KMS-11 (cell line): ENCODE results near the gene AFG3L2.

ENCODE experiments used
- H2AFZ ChIP-seq: fragments of 200-600 bp; sonication (generic); 2 replicates; pipeline ENCODE4 v1.6.1; 2016; ENCODE audit warnings: antibody characterized with exemption, mixed run types, low read depth
- H3K27ac ChIP-seq: fragments of 200-600 bp; sonication (generic); 2 replicates; pipeline ENCODE4 v1.6.1; 2016; ENCODE audit warnings: mild to moderate bottlenecking, mixed run types
- H3K27me3 ChIP-seq: fragments of 200-600 bp; sonication (generic); 2 replicates; pipeline ENCODE4 v1.6.1; 2017; ENCODE audit warnings: mild to moderate bottlenecking, low read depth, mixed run types, moderate library complexity; ENCODE audit not compliant: insufficient read depth
- H3K36me3 ChIP-seq: fragments of 200-600 bp; sonication (generic); 2 replicates; pipeline ENCODE4 v1.6.1; 2017; ENCODE audit warnings: mild to moderate bottlenecking, mixed run types; ENCODE audit not compliant: insufficient read depth
- H3K4me1 ChIP-seq: fragments of 200-600 bp; sonication (generic); 2 replicates; pipeline ENCODE4 v1.6.1; 2016; ENCODE audit warnings: mild to moderate bottlenecking, low read depth, mixed run types; ENCODE audit not compliant: poor library complexity, severe bottlenecking
- H3K4me2 ChIP-seq: fragments of 200-600 bp; sonication (generic); 2 replicates; pipeline ENCODE4 v1.7.0; 2016; ENCODE audit warnings: mild to moderate bottlenecking, mixed run types
- H3K4me3 ChIP-seq: fragments of 200-600 bp; sonication (generic); IDR thresholded peaks from 2 replicates; pipeline ENCODE4 v1.6.1; 2017; ENCODE audit warnings: low read depth, low read length, mixed read lengths; ENCODE audit not compliant: insufficient read depth
- H3K79me2 ChIP-seq: fragments of 200-600 bp; sonication (generic); 2 replicates; pipeline ENCODE4 v1.6.1; 2016; ENCODE audit warnings: low read depth, mixed run types; ENCODE audit not compliant: insufficient read depth
- H3K9ac ChIP-seq: fragments of 200-600 bp; sonication (generic); 2 replicates; pipeline ENCODE4 v1.6.1; 2016; ENCODE audit warnings: mild to moderate bottlenecking, mixed run types
- H4K20me1 ChIP-seq: fragments of 200-600 bp; sonication (generic); 2 replicates; pipeline ENCODE4 v1.6.1; 2016; ENCODE audit warnings: mild to moderate bottlenecking, mixed run types; ENCODE audit not compliant: insufficient read depth
- TF ChIP-seq, protein P1 (sequence below): fragments of 200-600 bp; sonication (generic); conservative IDR thresholded peaks from 2 replicates; pipeline ENCODE4 v1.6.1; 2017; ENCODE audit warnings: low read depth, mild to moderate bottlenecking, antibody characterized with exemption, low read length, moderate library complexity, mixed read lengths

AFG3L2 gene

DNA sequence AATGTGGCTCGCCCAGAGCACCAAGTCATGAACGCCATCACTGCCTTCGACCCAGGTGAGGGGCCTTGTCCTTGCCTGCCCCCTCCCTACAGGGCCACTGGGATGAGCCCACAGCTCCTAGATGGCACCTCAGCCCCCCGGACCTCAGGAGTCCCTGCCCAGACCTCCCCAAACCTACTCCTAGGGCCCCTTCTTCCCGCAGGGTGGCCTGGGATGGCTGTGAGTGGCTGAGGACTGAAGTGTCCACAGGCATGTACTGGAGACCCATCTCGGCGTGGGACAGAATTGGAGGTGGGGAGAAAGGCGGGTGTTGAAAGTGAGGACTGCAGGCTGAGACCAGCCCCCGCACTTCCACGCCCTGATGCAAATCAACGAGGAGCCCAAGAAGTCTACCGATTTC is 71.8 kb downstream of the AFG3L2 start:
- no peak overlapping the region for H2AFZ ChIP-seq

DNA sequence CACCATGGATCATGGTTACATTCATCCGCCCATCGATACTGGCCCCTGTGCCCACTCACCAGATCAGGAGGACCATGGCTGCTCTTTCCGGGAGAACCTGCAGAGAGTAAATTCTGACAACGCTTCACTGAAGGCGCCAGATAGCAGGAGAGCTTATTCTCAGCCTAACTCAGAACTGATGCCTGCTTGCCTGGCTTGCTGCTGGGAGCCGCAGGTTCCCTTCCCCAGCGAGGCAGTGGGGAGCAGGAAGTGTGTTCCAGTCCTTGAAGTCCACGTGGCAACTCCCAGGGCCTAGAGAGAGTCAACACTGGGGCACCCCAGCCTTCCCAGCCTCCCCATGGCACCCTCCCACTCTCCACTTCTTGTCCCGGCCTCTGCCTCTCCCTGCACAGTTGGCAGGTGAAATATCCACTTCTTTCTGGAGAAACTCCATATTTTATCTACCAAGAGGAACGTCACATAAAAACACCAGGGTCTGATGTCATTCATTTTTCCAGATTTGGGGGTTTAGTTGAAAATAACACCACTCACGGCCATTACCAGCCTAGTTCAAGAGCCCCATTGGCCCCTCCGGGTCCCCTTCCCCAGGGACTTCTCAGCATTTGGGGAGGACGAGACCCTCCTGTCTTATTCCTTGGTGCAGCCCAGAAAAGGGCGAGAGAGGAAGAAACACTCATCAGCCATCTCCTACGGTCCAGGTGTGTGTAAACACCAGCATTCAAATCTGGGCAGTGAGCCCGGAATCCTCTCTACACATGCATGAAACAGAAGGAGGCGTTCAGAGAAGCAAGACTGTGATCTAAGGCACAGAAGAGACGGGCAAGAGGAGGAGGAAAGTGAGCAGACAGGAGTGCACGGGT is 72.4 kb downstream of the AFG3L2 start:
- Histone ChIP-seq H3K36me3 (no peaks in the 10 kb centered on the region), H3K27me3 (no peaks in the 10 kb centered on the region), H3K27ac (no peak overlapping the region), H3K4me2 (no peak overlapping the region), H3K9ac (no peak overlapping the region), H3K4me3 (no peak overlapping the region), H2AFZ (no peak overlapping the region), H3K79me2 (no peaks in the 10 kb centered on the region), H4K20me1 (no peaks in the 10 kb centered on the region), H3K4me1 (no peaks in the 10 kb centered on the region)
- TF ChIP-seq, protein P1, sequence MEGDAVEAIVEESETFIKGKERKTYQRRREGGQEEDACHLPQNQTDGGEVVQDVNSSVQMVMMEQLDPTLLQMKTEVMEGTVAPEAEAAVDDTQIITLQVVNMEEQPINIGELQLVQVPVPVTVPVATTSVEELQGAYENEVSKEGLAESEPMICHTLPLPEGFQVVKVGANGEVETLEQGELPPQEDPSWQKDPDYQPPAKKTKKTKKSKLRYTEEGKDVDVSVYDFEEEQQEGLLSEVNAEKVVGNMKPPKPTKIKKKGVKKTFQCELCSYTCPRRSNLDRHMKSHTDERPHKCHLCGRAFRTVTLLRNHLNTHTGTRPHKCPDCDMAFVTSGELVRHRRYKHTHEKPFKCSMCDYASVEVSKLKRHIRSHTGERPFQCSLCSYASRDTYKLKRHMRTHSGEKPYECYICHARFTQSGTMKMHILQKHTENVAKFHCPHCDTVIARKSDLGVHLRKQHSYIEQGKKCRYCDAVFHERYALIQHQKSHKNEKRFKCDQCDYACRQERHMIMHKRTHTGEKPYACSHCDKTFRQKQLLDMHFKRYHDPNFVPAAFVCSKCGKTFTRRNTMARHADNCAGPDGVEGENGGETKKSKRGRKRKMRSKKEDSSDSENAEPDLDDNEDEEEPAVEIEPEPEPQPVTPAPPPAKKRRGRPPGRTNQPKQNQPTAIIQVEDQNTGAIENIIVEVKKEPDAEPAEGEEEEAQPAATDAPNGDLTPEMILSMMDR, result no peak

More for the DNA sequence above, 71.8 kb downstream of the AFG3L2 start:
- Histone ChIP-seq H3K27me3 (no peaks in the 10 kb centered on the region), H3K79me2 (no peaks in the 10 kb centered on the region), H3K27ac (no peak overlapping the region), H3K4me2 (no peak overlapping the region), H4K20me1 (no peaks in the 10 kb centered on the region), H3K4me3 (no peak overlapping the region), H3K4me1 (no peaks in the 10 kb centered on the region), H3K9ac (no peak overlapping the region), H3K36me3 (no peaks in the 10 kb centered on the region)
- TF ChIP-seq, protein P1, result no peak

DNA sequence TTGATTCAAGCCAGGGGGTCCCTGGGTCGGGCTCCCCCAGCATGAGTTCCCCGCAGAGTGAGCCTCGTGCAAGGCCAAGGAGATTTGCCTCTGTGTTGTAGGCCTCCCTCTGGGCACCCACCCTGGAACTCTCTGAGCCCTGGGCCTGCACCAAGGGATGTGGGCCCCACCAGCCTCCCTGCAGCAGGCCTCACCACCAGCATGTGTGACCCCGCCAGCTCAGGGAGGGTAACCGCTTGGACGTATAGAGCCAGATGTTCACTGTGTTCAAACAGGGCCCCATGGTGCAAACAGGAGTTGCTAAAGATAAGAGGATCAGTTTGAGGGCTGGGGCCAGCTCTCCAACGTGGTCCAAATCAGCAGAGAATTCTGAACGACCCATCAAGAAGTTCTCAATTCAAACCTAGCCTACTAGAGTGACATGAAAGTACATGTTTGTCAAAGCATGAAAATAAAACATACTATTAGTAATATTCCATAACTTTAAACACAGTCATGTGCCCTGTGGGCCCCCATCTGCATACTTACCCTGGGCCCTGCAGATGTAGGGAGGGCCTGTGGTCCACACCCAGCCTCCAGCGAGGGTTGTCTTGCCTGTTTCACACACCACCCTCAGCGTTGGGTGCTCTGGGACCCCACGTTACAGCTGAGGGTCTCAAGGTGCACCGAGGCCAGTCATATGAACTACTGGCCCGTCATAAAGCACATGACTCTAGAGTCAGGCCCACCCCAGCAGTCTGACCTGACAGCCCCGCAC is 74.5 kb downstream of the AFG3L2 start:
- Histone ChIP-seq H3K4me2 (no peak overlapping the region), H3K36me3 (no peaks in the 10 kb centered on the region), H3K27me3 (no peaks in the 10 kb centered on the region), H3K27ac (no peak overlapping the region), H3K4me3 (no peak overlapping the region), H2AFZ (no peak overlapping the region), H3K79me2 (no peaks in the 10 kb centered on the region), H3K4me1 (no peaks in the 10 kb centered on the region), H3K9ac (no peak overlapping the region), H4K20me1 (no peaks in the 10 kb centered on the region)
- TF ChIP-seq, protein P1, result no peak

DNA sequence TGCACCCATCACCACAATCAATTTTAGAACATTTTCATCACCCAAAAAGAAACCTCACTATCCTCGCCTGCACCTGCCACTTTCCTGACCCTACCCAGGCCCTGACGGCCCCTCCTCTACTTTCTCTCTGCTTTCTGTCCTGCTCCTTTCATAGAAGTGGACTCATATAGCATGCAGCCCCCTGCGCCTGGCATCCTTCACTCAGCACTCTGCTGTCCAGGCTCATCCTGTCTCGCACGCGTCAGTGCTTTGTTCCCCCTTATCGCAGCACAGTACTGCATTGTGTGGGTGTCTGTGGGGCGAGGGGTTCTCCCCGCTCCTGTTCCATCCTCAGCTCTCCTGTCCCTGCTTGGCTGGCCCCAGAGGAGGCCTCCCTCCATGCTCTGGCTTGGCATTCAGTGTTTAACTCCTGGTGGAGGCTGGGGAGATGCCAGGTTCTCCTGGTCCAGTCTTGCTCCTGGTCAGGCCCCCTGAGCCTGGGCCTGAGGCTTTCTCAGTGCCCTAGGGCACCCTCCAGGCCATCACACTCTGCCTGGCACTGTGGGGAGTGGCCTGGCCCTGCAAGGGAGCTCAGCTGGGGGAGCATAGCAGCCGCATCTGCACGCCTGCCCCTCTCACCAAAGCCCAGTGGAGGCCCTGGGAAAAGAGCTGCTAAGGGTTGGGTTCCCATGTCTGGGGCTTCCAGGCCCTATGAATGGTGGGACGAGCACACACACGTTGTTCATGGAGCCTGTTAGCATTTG is 75.6 kb downstream of the AFG3L2 start:
- Histone ChIP-seq H3K27me3 (no peaks in the 10 kb centered on the region), H3K9ac (no peak overlapping the region), H3K79me2 (no peaks in the 10 kb centered on the region), H3K27ac (no peak overlapping the region), H3K36me3 (no peaks in the 10 kb centered on the region), H3K4me1 (no peaks in the 10 kb centered on the region), H2AFZ (no peak overlapping the region), H3K4me2 (no peak overlapping the region), H4K20me1 (no peaks in the 10 kb centered on the region), H3K4me3 (no peak overlapping the region)
- TF ChIP-seq, protein P1, result no peak
